Activated gamma-delta T cell treated with anti-CD3 and anti-CD28 coated beads, Interleukin-2, amount 50 U/mL, for 16 hours (primary cell): ENCODE measurements around the gene TIGD1.

Source experiments
- DNase-seq: peaks from one replicate; pipeline ENCODE4 v3.0.0-alpha.2; 2020; ENCODE audit warnings: low read depth

TIGD1 gene

GRCh38 chr2:232501794-232502390, 48.5 kb downstream of the TIGD1 start:
- DNase-seq: no peak

GRCh38 chr2:232501331-232501771, 49.0 kb downstream of the TIGD1 start:
- no peak for DNase-seq

- no peak for DNase-seq
Measured at GRCh38 chr2:232498452-232498851, 51.9 kb downstream of the TIGD1 start.
